Measurements from ENCODE around the gene P4HTM.
A peak's percentile ranks its signal among the peaks of the same experiment; 100 is the strongest.

The P4HTM gene

GRCh38 chr3:49025793-49026520, 35.9 kb downstream of the P4HTM start:
- DNase-seq: no peak

- DNase-seq: no peak
Observed at GRCh38 chr3:49026536-49026935, 36.5 kb downstream of the P4HTM start.

GRCh38 chr3:49027634-49028033, 37.6 kb downstream of the P4HTM start:
- DNase-seq: no peak

GRCh38 chr3:49028298-49028672, 38.2 kb downstream of the P4HTM start:
- no peak for DNase-seq

- peak; percentile 76 to 88 for DNase-seq
Observed at GRCh38 chr3:49028673-49029562, 38.9 kb downstream of the P4HTM start, which contains the start of gene IMPDH2. IMPDH2 (minus strand) TSS chr3:49029398; CDS start chr3:49029350, 48 bp downstream.

GRCh38 chr3:49029563-49029884, 39.5 kb downstream of the P4HTM start:
- no peak for DNase-seq

GRCh38 chr3:49030321-49030720, 40.3 kb downstream of the P4HTM start:
- DNase-seq: no peak

- no peak for DNase-seq
Observed at GRCh38 chr3:49032646-49033304, 42.7 kb downstream of the P4HTM start.

GRCh38 chr3:49034650-49035049, 44.6 kb downstream of the P4HTM start:
- no peak for DNase-seq

GRCh38 chr3:49035281-49035680, 45.2 kb downstream of the P4HTM start:
- no peak for DNase-seq

GRCh38 chr3:49053543-49053942, 63.5 kb downstream of the P4HTM start:
- DNase-seq: no peak

- DNase-seq: no peak
Observed at GRCh38 chr3:49054344-49054862, 64.4 kb downstream of the P4HTM start.

Measured in bone marrow (tissue), 2 donors.